Vagina (tissue), 2 donors: Measurements from ENCODE around the gene B4GALT6. TPM values are rescaled to one million over a fixed set of nuclear protein-coding genes. Genes with fewer than 3 reads are reported as not detected.

Experiments used
- DNase-seq, 2 donors: peaks; one replicate each; pipeline ENCODE4 v3.0.0-alpha.2; 2017; ENCODE audit errors: extremely low spot score in 2 of 2
- H3K27ac ChIP-seq: fragments of 200-600 bp; sonication (generic); one replicate; pipeline ENCODE4 v1.5.1; 2019
- H3K27me3 ChIP-seq: fragments of 200-600 bp; sonication (generic); one replicate; pipeline ENCODE4 v1.5.1; 2019
- H3K36me3 ChIP-seq, 2 donors: fragments of 200-600 bp; sonication (generic); one replicate each; pipeline ENCODE4 v1.5.1; 2017 to 2019
- H3K4me1 ChIP-seq: fragments of 200-600 bp; sonication (generic); one replicate; pipeline ENCODE4 v1.5.1; 2019
- H3K4me3 ChIP-seq, 2 donors: fragments of 200-600 bp; sonication (generic); 1 replicate in 1 of 2; 2 replicates in 1 of 2; pipeline ENCODE4 v1.5.1; 2016 to 2019
- H3K9me3 ChIP-seq: fragments of 200-600 bp; sonication (generic); one replicate; pipeline ENCODE4 v1.5.1; 2019
- CTCF ChIP-seq, 3 experiments: fragments of 450-650 bp in 2 of 3; fragments of 200-600 bp in 1 of 3; sonication (generic) in 1 of 3; IDR thresholded peaks; one replicate each; pipeline ENCODE4 v1.5.1; 2017 to 2019; ENCODE audit warnings: antibody characterized with exemption in 3 of 3, mild to moderate bottlenecking in 2 of 3, moderate library complexity in 2 of 3
- POLR2A ChIP-seq, 2 donors: fragments of 450-650 bp; IDR thresholded peaks; one replicate each; pipeline ENCODE4 v1.6.1; 2017; ENCODE audit warnings: antibody characterized with exemption in 2 of 2, mild to moderate bottlenecking in 2 of 2, moderate library complexity in 2 of 2
- POLR2AphosphoS5 ChIP-seq, 2 donors: sonication (generic); formaldehyde crosslinking; IDR thresholded peaks; one replicate each; pipeline ENCODE4 v1.9.0; 2017; ENCODE audit warnings: antibody characterized with exemption in 2 of 2, mild to moderate bottlenecking in 2 of 2, low read depth in 1 of 2; ENCODE audit not compliant: insufficient read depth in 1 of 2
- intact Hi-C: fragments of 100-400 bp; cut with DNase I; formaldehyde crosslinking; loops from one replicate; pipeline ENCODE4 v1.15.1; 2023
- total RNA-seq: library from RNA; depleted of rRNA; stranded (reverse); fragments of >200 nt; gene quantifications from one replicate; pipeline ENCODE4 v1.2.3, GENCODE V29; 2016

Gene B4GALT6
- total RNA-seq, 1 donor from 2014 or later = 2.5 TPM

DNA sequence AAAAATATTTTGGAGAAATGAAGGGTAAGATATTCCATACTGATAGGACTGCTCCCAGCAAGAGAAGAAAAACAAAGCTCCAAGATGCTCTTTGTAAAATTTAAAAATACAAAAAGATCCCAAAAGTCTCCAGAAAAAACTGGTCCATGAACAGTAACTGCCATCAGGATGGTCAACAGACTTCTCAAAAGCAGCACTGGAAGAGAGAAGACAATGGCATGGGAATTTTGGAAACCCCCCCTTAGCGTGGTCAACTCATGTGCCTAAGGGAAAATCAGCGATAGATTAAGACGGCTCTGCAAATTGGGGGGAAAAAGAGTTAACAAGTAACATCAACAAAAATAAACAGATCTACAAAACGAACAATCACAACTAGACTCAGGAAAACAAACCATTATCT lies 23.6 kb downstream of the B4GALT6 start:
- no peak for DNase-seq
- Histone ChIP-seq H3K36me3 (no peaks in the 10 kb centered on the region), H3K27me3 (no peaks in the 10 kb centered on the region), H3K4me3 (no peak overlapping the region), H3K9me3 (no peaks in the 10 kb centered on the region), H3K4me1 (no peaks in the 10 kb centered on the region), H3K27ac (no peak overlapping the region)
- TF ChIP-seq POLR2AphosphoS5 (IDR thresholded peaks at IDR 0.05; ENCODE audit: insufficient read depth in 1 of 2, low read depth in 1 of 2) (no peak), CTCF (IDR thresholded peaks at IDR 0.05) (no peak), POLR2A (IDR thresholded peaks at IDR 0.05) (no peak)
- intact Hi-C loops = no loop called here

DNA sequence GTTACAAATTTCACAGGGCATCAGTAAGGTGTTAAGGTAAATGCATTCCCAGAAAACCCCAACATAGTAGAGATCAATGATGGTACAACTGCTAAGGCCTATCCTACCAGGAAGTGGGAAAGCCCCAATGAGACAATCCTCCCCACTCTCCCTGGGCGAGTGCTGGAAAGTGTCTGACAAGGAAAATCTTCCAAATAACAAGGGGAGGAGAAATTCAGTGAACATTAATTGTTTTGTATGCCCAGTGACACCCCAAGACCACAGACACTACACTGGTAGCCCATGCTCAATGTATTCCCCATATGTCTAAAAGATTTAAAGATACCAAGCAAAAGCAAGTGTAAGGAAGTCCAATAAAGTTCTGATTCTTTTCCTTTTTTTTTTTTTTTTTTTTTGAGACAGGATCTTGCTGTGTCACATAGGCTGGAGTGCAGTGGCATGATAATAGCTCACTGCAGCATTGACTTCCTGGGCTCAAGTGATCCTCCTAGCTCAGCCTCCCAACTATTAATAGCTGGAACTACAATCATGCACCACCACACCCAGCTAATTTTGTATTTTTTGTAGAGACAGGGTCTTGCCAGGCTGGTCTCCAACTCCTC lies 24.7 kb downstream of the B4GALT6 start:
- Histone ChIP-seq H3K27me3 (no peaks in the 10 kb centered on the region), H3K27ac (no peak overlapping the region), H3K9me3 (no peaks in the 10 kb centered on the region), H3K4me1 (no peaks in the 10 kb centered on the region), H3K36me3 (no peaks in the 10 kb centered on the region), H3K4me3 (no peak overlapping the region)
- no peak for DNase-seq
- intact Hi-C loops = no loop called here
- TF ChIP-seq POLR2AphosphoS5 (IDR thresholded peaks at IDR 0.05; ENCODE audit: insufficient read depth in 1 of 2, low read depth in 1 of 2) (no peak), CTCF (IDR thresholded peaks at IDR 0.05) (no peak), POLR2A (IDR thresholded peaks at IDR 0.05) (no peak)

GRCh38 chr18:31658670-31659575 lies 25.5 kb downstream of the B4GALT6 start:
- H3K27me3 ChIP-seq = no peaks in the 10 kb centered on the region
- intact Hi-C loops = no loop called here
- no peak overlapping the region for H3K27ac ChIP-seq

DNA sequence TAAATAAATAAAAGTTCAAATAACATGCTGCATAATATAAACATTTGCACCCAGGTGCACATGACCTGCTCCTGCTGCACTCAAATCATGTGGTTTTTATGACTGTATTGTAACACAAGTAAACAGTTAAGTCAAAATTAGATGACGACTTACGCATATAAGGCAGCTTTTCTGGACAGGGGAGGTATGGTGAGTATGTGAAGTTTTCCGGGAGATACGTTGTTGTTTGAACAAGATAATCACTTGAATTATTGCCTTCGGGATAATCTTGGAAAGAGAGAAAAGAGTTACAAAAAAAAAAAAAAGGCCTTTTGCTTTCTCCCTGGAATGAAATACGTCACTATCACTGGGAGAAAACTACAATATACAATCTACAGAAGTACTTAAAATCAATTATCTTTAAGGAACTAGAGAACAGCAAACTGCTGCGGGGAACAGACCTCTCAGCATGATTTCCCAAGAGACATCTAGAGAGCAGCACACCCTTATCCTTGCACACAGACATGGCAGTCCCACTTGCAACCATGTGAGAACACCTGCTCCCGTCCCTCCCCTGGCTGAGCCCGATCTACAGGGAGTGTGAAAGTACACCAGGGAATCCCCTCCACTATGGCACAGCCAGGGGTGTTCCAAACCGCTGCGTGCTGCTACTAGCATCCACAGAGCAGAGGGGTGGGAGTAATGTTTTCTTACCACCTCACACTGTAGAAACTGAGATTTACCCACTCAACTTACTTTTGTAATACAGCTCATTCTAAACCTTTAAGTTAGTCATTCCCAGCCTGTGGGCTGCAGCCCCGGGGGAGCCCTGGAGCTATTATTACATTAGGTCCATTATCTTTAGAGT lies 26.3 kb downstream of the B4GALT6 start:
- no peaks in the 10 kb centered on the region for H3K27me3 ChIP-seq
- no peak overlapping the region for H3K4me3 ChIP-seq
- no peaks in the 10 kb centered on the region for H3K9me3 ChIP-seq
- H3K4me1 ChIP-seq = no peaks in the 10 kb centered on the region
- H3K36me3 ChIP-seq = no peaks in the 10 kb centered on the region
- TF ChIP-seq POLR2A (IDR thresholded peaks at IDR 0.05) = no peak
- TF ChIP-seq CTCF (IDR thresholded peaks at IDR 0.05) = no peak
- TF ChIP-seq POLR2AphosphoS5 (IDR thresholded peaks at IDR 0.05; ENCODE audit: insufficient read depth in 1 of 2, low read depth in 1 of 2) = no peak
- intact Hi-C loops = no loop called here
- DNase-seq = no peak
- H3K27ac ChIP-seq = no peak overlapping the region

More at GRCh38 chr18:31658670-31659575, 25.5 kb downstream of the B4GALT6 start:
- no peaks in the 10 kb centered on the region for H3K4me1 ChIP-seq
- H3K4me3 ChIP-seq = no peak overlapping the region
- H3K36me3 ChIP-seq = no peaks in the 10 kb centered on the region
- no peak for TF ChIP-seq POLR2A (IDR thresholded peaks at IDR 0.05)
- no peak for TF ChIP-seq CTCF (IDR thresholded peaks at IDR 0.05)
- no peak for TF ChIP-seq POLR2AphosphoS5 (IDR thresholded peaks at IDR 0.05; ENCODE audit: insufficient read depth in 1 of 2, low read depth in 1 of 2)
- no peaks in the 10 kb centered on the region for H3K9me3 ChIP-seq
- no peak for DNase-seq
